ENCODE results near the gene IL17RB.

Gene IL17RB

GRCh38 chr3:53833053-53833645, 13.2 kb upstream of the IL17RB start:
- no peak for DNase-seq

- no peak for DNase-seq
Observed at GRCh38 chr3:53833700-53834099, 12.7 kb upstream of the IL17RB start.

GRCh38 chr3:53834429-53835095, 11.8 kb upstream of the IL17RB start:
- no peak for DNase-seq

- DNase-seq = no peak
Observed at GRCh38 chr3:53835257-53835656, 11.1 kb upstream of the IL17RB start.

GRCh38 chr3:53836084-53836872, 10.1 kb upstream of the IL17RB start:
- no peak for DNase-seq

- no peak for DNase-seq
Observed at GRCh38 chr3:53837331-53837730, 9.0 kb upstream of the IL17RB start.

- no peak for DNase-seq
Observed at GRCh38 chr3:53841296-53841695, 5.1 kb upstream of the IL17RB start.

GRCh38 chr3:53842436-53843194, 3.8 kb upstream of the IL17RB start:
- peak; percentile 51 for DNase-seq

- no peak for DNase-seq
Observed at GRCh38 chr3:53843195-53844177, 2.9 kb upstream of the IL17RB start.

- no peak for DNase-seq
Observed at GRCh38 chr3:53844262-53845102, 1.9 kb upstream of the IL17RB start.

- peak; percentile 18 for DNase-seq
Observed at GRCh38 chr3:53845103-53845880, 1.1 kb upstream of the IL17RB start.

- DNase-seq = no peak
Observed at GRCh38 chr3:53845881-53846133, 561 bp upstream of the IL17RB start.

- no peak for DNase-seq
Observed at GRCh38 chr3:53846851-53847155, 435 bp downstream of the IL17RB start.

- DNase-seq = no peak
Observed at GRCh38 chr3:53849916-53850315, 3.5 kb downstream of the IL17RB start.

GRCh38 chr3:53850895-53851294, 4.5 kb downstream of the IL17RB start:
- no peak for DNase-seq

- no peak for DNase-seq
Observed at GRCh38 chr3:53856964-53857363, 10.6 kb downstream of the IL17RB start.

GRCh38 chr3:53858096-53858741, 11.9 kb downstream of the IL17RB start:
- DNase-seq = no peak

- no peak for DNase-seq
Observed at GRCh38 chr3:53859178-53859577, 12.8 kb downstream of the IL17RB start.

- DNase-seq = no peak
Observed at GRCh38 chr3:53860196-53860595, 13.8 kb downstream of the IL17RB start.

- DNase-seq = no peak
Observed at GRCh38 chr3:53862241-53862640, 15.9 kb downstream of the IL17RB start.

All from NCI-H1092 treated with DMSO at 0.1 percent for 48 hours (cell line).